Measurements from ENCODE around the gene SPAG7. TPM values are rescaled to one million over a fixed set of nuclear protein-coding genes. Genes with fewer than 3 reads are reported as not detected.

Gene SPAG7
- total RNA-seq, 1 experiment from 2014 or later, result 49.9 TPM

- ATAC-seq (no peak), DNase-seq (ENCODE audit: low read depth, low spot score) (no peak)
- H3K4me3 ChIP-seq (replicated peaks in 1 of 2; ENCODE audit: low read depth in 1 of 2, low read length in 2 of 2), result peak overlapping the region; percentile 86 to 93
- peaks cover 3% of the 10 kb centered on the region; the same call in 1 of the 2 replicates for H4K20me1 ChIP-seq (ENCODE audit: insufficient read depth)
- CTCF ChIA-PET, result no interaction called here
- H3K79me2 ChIP-seq (ENCODE audit: insufficient read depth, low read length), result peaks cover 78% of the 10 kb centered on the region
- peak overlapping the region; percentile 95 for H3K27ac ChIP-seq (ENCODE audit: low read depth, low read length)
- no peak overlapping the region for H2AFZ ChIP-seq (ENCODE audit: low read depth, low read length, poor library complexity, severe bottlenecking)
- peaks cover 23 to 50% of the 10 kb centered on the region in 2 experiments for H3K4me1 ChIP-seq (ENCODE audit: control insufficient read depth in 1 of 2, insufficient read depth in 2 of 2, low read length in 2 of 2)
- BruUV-seq (replicated peaks), result no TSS peak
- POLR2A ChIA-PET, result interaction anchor here (1.0 to 2.1 kb wide), 2 partner anchors 46 to 121 kb away, joined by 3 to 7 read pairs; partner anchors contain the start of gene CAMTA2
- no peaks in the 10 kb centered on the region for H3K27me3 ChIP-seq (ENCODE audit: insufficient read depth, low read length)
- TF ChIP-seq TCF7L2 (IDR thresholded peaks at IDR 0.05; ENCODE audit: borderline replicate concordance, extremely low read depth, insufficient read depth, insufficient read length), result no peak
- no peak for TF ChIP-seq EGR1 (IDR thresholded peaks at IDR 0.05; ENCODE audit: low read depth)
- no peak for TF ChIP-seq REST (IDR thresholded peaks at IDR 0.05; ENCODE audit: low read depth)
- TF ChIP-seq CBX3 (IDR thresholded peaks at IDR 0.05; ENCODE audit: low read depth), result no peak
- no peak for TF ChIP-seq CEBPB (IDR thresholded peaks at IDR 0.05; ENCODE audit: low read depth)
- no peak for TF ChIP-seq ZFX (IDR thresholded peaks at IDR 0.05)
- no peak for TF ChIP-seq YY1 (IDR thresholded peaks at IDR 0.05; ENCODE audit: extremely low read depth, insufficient replicate concordance, low read depth, low read length)
- no peak for TF ChIP-seq ELF1 (IDR thresholded peaks at IDR 0.05; ENCODE audit: borderline replicate concordance, low read depth)
- no peak for TF ChIP-seq POLR2AphosphoS5 (IDR thresholded peaks at IDR 0.05; ENCODE audit: low read depth, low read length)
- TF ChIP-seq SRF (IDR thresholded peaks at IDR 0.05; ENCODE audit: low read depth), result no peak
- no peak for TF ChIP-seq CTCF (IDR thresholded peaks at IDR 0.05 in 2 of 3, conservative IDR thresholded peaks at IDR 0.05 in 1 of 3; ENCODE audit: borderline replicate concordance in 1 of 3, insufficient read depth in 1 of 3, low read depth in 2 of 3, low read length in 2 of 3)
- TF ChIP-seq EZH2 (IDR thresholded peaks at IDR 0.05), result no peak
- no peak for TF ChIP-seq SP1 (IDR thresholded peaks at IDR 0.05; ENCODE audit: low read depth)
- H3K4me2 ChIP-seq (ENCODE audit: low read length), result peak overlapping the region; percentile 100
- H3K36me3 ChIP-seq (ENCODE audit: control insufficient read depth in 1 of 2, insufficient read depth in 2 of 2, low read length in 2 of 2), result peaks cover 8 to 31% of the 10 kb centered on the region in 2 experiments; a peak in 2 of 4 replicates
- H3K9ac ChIP-seq (ENCODE audit: low read length), result peak overlapping the region; percentile 96
- no peaks in the 10 kb centered on the region for H3K9me2 ChIP-seq (ENCODE audit: insufficient read depth)
- RAD21 ChIA-PET (ENCODE audit: low non-redundant PET in 1 of 2, low total read pairs in 2 of 2, uncharacterized antibody in 2 of 2, unreplicated experiment in 2 of 2), result no interaction called here
- H3K9me3 ChIP-seq (ENCODE audit: control insufficient read depth in 1 of 2, insufficient read depth in 1 of 2, low read depth in 1 of 2, low read length in 2 of 2), result no peaks in the 10 kb centered on the region
- intact Hi-C loops (cut with micrococcal nuclease), result no loop called here
Observed at GRCh38 chr17:4941319-4941610, 26.4 kb downstream of the SPAG7 start.

All from HCT116 (cell line).